Thoracic aorta (tissue), 2 donors: ENCODE results near the gene UBE2R2. TPM values are rescaled to one million over a fixed set of nuclear protein-coding genes. Genes with fewer than 3 reads are reported as not detected.

Experiments used
- ATAC-seq: fragments of 150-250 bp; one replicate; pipeline ENCODE4 v1.8.0; 2017; ENCODE audit warnings: low read depth; ENCODE audit not compliant: insufficient number of reproducible peaks, low FRiP score
- DNase-seq: peaks from one replicate; pipeline ENCODE4 v3.0.0-alpha.2; 2020; ENCODE audit warnings: low spot score
- H3K27ac ChIP-seq, 2 donors: fragments of 200-600 bp; sonication (generic); 1 replicate in 1 of 2; 2 replicates in 1 of 2; pipeline ENCODE4 v1.5.1; 2016; ENCODE audit warnings: mild to moderate bottlenecking in 2 of 2, moderate library complexity in 2 of 2
- H3K27me3 ChIP-seq: fragments of 200-600 bp; sonication (generic); replicated peaks from 2 replicates; pipeline ENCODE4 v1.6.0; 2016; ENCODE audit warnings: mild to moderate bottlenecking; ENCODE audit not compliant: insufficient read depth
- H3K36me3 ChIP-seq: fragments of 200-600 bp; sonication (generic); one replicate; pipeline ENCODE4 v1.5.1; 2016
- H3K4me1 ChIP-seq, 2 donors: fragments of 200-600 bp; sonication (generic); 1 replicate in 1 of 2; 2 replicates in 1 of 2; pipeline versions ENCODE4 v1.5.1 to v1.6.0; 2016; ENCODE audit warnings: low read depth in 2 of 2, mild to moderate bottlenecking in 1 of 2; ENCODE audit not compliant: control insufficient read depth in 1 of 2
- H3K4me3 ChIP-seq: fragments of 200-600 bp; sonication (generic); 2 replicates; pipeline ENCODE4 v1.5.1; 2016; ENCODE audit warnings: mild to moderate bottlenecking
- H3K9me3 ChIP-seq: fragments of 200-600 bp; sonication (generic); 2 replicates; pipeline ENCODE4 v1.5.1; 2016
- total RNA-seq, 2 donors: library from RNA; depleted of rRNA; stranded (reverse); fragments of >200 nt; gene quantifications; one replicate each; pipeline versions ENCODE4 v1.1.0 to v1.2.3, GENCODE V29; 2016
- TF ChIP-seq, protein P1 (sequence below): fragments of 200-600 bp; sonication (generic); IDR thresholded peaks from one replicate; pipeline ENCODE4 v1.5.1; 2019; ENCODE audit warnings: antibody characterized with exemption

The UBE2R2 gene
- total RNA-seq, 2 donors from 2014 or later = 21.3 to 32.5 TPM

DNA sequence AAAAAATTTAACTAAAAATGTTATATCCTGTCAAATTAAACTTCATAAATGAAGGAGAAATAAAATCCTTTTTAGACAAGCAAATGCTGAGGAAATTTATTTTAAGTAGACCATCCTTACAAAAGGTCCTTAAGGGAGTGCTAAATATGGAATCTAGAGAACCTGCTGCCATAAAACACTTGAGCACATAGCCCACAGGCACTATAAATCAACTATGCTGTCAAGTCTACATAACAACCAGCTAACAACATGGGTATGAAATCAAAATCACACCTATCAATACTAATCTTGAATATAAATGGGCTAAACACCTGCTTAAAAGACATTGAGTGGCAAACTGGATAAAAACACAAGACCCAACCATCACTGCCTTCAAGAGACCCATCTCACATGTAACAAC, 36.7 kb upstream of the UBE2R2 start:
- DNase-seq (no peak), ATAC-seq (no peak)
- Histone ChIP-seq H3K27ac (no peak overlapping the region), H3K9me3 (no peaks in the 10 kb centered on the region), H3K4me1 (no peaks in the 10 kb centered on the region), H3K36me3 (no peaks in the 10 kb centered on the region), H3K4me3 (no peak overlapping the region), H3K27me3 (no peaks in the 10 kb centered on the region)
- TF ChIP-seq, protein P1, sequence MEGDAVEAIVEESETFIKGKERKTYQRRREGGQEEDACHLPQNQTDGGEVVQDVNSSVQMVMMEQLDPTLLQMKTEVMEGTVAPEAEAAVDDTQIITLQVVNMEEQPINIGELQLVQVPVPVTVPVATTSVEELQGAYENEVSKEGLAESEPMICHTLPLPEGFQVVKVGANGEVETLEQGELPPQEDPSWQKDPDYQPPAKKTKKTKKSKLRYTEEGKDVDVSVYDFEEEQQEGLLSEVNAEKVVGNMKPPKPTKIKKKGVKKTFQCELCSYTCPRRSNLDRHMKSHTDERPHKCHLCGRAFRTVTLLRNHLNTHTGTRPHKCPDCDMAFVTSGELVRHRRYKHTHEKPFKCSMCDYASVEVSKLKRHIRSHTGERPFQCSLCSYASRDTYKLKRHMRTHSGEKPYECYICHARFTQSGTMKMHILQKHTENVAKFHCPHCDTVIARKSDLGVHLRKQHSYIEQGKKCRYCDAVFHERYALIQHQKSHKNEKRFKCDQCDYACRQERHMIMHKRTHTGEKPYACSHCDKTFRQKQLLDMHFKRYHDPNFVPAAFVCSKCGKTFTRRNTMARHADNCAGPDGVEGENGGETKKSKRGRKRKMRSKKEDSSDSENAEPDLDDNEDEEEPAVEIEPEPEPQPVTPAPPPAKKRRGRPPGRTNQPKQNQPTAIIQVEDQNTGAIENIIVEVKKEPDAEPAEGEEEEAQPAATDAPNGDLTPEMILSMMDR = no peak

DNA sequence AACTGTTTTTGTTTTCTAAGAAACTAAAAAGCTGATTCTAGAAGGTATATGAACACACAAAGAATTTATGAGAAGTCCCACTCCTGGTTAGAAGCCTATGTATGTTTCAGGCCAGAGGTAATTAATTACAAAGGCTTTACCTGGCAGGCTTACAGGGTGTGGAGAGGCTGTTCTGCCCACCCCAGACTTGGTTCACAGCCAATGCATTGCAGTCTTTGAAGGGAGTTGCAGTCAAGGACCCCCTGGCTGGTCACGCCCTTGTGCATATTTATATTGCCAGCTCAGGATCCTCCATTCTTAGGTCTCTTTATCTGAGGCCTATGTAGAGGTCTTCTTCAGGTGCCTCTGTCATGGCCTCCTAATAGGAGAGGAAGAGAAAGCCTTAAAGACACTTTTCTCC, 35.2 kb upstream of the UBE2R2 start:
- TF ChIP-seq, protein P1 = no peak
- H3K9me3 ChIP-seq = no peaks in the 10 kb centered on the region
- DNase-seq (no peak), ATAC-seq (no peak)
- H3K4me3 ChIP-seq = no peak overlapping the region
- H3K4me1 ChIP-seq = no peaks in the 10 kb centered on the region
- H3K27me3 ChIP-seq = no peaks in the 10 kb centered on the region
- H3K36me3 ChIP-seq = no peaks in the 10 kb centered on the region
- H3K27ac ChIP-seq = no peak overlapping the region

DNA sequence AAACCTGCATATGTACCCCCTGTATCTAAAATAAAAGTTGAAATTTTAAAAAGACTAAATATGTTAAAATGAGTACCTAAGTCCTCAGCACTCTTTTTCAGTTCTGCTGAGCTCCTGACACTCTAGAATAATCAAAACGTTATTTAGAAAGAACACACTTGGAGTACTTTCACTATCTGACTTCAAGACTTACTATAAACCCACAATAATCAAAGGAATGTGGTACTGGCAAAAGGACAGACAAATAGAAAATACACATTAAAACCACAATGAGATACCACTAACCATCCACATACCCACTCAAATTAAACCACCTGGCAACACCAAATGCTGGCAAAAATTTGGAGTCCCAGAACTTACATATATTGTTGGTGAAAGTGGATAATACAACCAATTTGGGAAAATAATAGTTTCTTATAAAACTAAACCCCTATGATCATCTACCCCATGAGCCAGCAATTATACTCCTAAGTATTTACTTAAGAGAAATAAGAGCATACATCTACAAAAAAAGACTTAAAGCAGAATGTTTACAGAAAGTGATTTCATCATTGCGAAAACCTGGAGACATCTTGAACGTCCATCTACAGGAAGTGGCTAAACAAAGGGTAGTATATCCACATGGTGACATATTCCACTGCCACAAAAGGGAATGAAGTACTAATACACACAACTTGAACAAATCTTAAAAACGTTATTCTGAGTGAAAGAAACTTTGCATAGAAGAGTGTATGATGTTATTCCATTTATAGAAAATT, 34.4 kb upstream of the UBE2R2 start:
- Histone ChIP-seq H3K27ac (no peak overlapping the region), H3K36me3 (no peaks in the 10 kb centered on the region), H3K27me3 (no peaks in the 10 kb centered on the region), H3K9me3 (no peaks in the 10 kb centered on the region), H3K4me3 (no peak overlapping the region), H3K4me1 (peaks cover 0 to 2% of the 10 kb centered on the region in 2 donors)
- ATAC-seq (no peak), DNase-seq (no peak)
- TF ChIP-seq, protein P1 = no peak

DNA sequence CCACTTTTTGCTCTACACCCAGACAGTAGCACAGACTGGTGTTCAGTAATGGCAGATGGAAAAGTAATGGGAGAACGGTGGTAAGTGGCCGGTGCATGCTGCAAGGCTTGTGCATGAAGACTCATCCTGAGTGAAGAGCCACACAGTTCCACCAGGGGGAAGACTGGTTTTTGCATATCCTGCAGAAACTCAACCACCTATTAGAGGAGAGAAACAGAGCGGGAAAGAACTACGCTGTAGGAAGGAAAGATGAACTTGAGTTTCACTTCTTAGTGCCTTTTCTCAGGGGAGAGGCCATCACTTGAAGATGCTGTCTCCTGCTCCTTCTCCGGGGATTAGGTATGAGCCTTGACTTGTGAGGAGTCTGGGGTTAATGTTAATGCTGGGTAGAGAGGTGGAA, 31.0 kb upstream of the UBE2R2 start:
- no peak overlapping the region for H3K4me3 ChIP-seq
- H3K36me3 ChIP-seq = no peaks in the 10 kb centered on the region
- H3K9me3 ChIP-seq = no peaks in the 10 kb centered on the region
- peaks cover 0 to 11% of the 10 kb centered on the region in 2 donors for H3K4me1 ChIP-seq
- ATAC-seq = no peak
- no peak for DNase-seq
- no peak overlapping the region for H3K27ac ChIP-seq
- TF ChIP-seq, protein P1 = no peak
- no peaks in the 10 kb centered on the region for H3K27me3 ChIP-seq

DNA sequence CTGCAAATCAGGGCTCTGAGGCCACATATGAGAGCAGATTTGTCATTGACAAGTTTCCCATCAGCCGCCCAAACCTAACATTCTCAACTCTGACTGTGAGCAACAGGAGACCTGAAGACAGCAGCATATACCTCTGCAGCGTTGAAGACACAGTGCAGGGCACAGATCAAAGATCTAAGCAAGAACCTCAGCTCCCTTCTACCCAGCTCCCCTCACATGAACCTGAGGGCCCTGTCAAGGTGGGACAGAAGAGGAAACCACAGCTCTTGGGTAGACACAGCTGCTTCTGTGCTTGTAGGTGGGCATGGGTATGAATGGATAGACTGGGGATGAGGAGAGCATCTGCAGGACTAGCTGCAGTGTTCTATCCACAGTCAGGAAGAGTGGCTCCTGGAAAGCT, 30.3 kb upstream of the UBE2R2 start:
- TF ChIP-seq, protein P1 = no peak

More for the DNA sequence above, 30.3 kb upstream of the UBE2R2 start:
- Histone ChIP-seq H3K4me3 (no peak overlapping the region), H3K36me3 (no peaks in the 10 kb centered on the region), H3K9me3 (no peaks in the 10 kb centered on the region), H3K4me1 (peaks cover 0 to 11% of the 10 kb centered on the region in 2 donors), H3K27ac (no peak overlapping the region), H3K27me3 (no peaks in the 10 kb centered on the region)
- DNase-seq = no peak
- no peak for ATAC-seq
